ENCODE results near the gene GALNT13. TPM values are rescaled to one million over a fixed set of nuclear protein-coding genes. Genes with fewer than 3 reads are reported as not detected.

GALNT13 gene
- total RNA-seq, 4 donors from 2014 or later, result 2.1 to 18.3 (median 13.3) TPM

DNA sequence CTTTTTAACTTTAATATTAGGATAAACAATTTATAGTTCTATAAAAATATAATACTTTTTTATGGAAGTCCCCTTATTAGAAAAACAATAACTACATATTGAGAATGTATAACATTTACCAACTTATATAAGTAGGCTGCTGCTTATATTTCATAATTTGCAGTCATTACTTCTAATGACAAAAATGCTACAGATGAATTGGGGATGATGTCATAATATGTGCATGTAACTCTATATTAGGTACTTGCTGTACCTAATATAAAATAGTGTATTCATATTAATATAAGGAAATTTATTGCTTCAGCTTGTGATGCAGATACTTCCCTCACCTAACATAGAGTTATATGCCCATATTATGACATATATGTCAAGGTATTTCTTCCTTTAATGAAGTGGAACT lies 100.7 kb downstream of the GALNT13 start:
- TF ChIP-seq, protein P1, sequence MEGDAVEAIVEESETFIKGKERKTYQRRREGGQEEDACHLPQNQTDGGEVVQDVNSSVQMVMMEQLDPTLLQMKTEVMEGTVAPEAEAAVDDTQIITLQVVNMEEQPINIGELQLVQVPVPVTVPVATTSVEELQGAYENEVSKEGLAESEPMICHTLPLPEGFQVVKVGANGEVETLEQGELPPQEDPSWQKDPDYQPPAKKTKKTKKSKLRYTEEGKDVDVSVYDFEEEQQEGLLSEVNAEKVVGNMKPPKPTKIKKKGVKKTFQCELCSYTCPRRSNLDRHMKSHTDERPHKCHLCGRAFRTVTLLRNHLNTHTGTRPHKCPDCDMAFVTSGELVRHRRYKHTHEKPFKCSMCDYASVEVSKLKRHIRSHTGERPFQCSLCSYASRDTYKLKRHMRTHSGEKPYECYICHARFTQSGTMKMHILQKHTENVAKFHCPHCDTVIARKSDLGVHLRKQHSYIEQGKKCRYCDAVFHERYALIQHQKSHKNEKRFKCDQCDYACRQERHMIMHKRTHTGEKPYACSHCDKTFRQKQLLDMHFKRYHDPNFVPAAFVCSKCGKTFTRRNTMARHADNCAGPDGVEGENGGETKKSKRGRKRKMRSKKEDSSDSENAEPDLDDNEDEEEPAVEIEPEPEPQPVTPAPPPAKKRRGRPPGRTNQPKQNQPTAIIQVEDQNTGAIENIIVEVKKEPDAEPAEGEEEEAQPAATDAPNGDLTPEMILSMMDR (IDR thresholded peaks at IDR 0.05; ENCODE audit: low read depth), result no peak

DNA sequence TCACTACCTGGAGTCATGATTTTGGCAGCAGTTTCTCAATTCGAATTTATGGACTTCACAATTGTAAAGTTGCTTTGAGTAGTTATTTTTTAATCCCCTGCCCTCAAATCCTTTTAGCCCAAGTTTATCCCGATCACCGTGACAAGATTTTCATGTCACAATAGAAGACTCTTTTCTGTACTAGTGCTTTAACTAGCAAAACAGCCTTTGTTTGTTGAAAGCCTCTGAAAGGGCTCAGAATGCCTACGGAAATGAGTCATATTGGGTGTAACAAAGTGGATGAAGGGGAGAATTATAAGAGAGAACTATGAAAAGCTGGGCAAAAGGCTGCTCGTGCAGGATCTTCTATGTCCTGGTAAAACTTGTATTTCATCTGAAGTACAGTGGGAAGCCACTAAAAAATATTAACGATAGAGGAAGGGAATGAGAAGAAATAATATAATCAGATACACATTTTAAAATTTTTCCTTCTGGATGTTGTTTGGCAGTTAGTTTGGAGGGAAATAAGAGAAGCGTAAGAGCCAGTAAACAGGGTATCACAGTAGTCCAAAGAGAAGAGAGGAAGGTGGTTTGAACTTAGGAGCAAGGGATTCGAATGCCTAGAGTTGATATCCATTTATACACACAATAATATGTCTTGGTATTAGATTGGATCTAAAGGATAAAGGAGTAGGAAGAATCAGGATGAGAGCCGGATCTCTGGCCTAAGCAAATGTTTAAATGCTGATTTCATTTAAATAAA lies 114.9 kb downstream of the GALNT13 start:
- TF ChIP-seq, protein P1 (IDR thresholded peaks at IDR 0.05; ENCODE audit: low read depth), result no peak

DNA sequence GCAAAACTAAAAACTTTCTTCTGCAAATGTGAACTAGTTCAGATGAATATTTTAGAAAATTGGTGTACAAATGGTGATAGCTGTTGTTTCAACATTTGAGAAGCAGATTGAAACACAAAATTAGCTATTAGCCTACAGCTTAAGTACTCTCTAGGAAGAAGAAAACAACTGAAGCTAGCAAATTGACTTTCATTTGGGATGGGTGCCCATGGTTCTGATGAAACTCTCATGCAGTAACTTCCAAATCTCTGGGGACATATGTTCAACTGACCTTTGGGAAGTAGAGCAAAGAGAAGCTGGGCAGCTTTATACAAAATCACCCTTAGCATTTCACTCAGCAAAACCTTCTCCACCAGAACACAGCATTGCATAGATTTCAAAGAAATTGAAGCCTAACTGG lies 119.0 kb downstream of the GALNT13 start:
- TF ChIP-seq, protein P1 (IDR thresholded peaks at IDR 0.05; ENCODE audit: low read depth), result no peak

DNA sequence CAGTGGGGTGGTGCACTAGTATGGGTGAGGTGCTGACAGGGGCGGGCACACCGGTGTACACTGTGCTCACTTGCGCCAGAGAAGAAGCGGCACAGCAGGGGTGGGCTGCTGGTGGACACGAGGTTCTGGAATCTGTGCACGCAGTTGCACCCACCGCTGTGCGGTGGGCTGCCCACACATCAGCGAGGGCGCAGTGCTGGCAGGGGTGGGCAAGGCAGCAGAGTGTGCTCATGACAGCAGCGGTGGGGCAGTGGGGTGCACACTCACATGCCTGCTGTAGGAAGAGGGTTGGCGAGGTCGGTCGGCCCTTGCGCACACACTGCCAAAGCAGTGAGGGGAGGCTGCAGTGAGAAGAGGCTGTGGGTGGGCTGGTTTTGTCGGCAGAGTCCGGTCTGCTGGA lies 141.8 kb downstream of the GALNT13 start:
- TF ChIP-seq, protein P1 (IDR thresholded peaks at IDR 0.05; ENCODE audit: low read depth), result no peak

DNA sequence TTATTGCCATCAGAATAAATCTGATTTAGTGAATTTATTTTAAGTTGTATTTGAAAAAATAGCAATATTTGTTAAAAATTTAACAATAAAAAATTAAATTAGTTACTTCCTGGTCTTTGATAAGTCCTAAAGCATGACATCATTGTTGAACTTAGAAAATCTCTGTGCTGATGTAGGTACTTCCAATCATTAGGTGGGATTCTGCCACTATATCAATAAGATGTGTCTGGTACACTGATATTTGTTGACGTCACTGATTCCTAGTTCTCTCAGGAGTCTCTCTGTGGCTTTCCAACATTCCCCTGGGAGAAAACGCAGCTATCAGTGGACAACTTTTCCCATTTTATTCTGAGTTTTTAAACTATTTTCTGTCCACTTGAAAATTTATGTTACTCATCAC lies 143.5 kb downstream of the GALNT13 start:
- TF ChIP-seq, protein P1 (IDR thresholded peaks at IDR 0.05; ENCODE audit: low read depth), result no peak

DNA sequence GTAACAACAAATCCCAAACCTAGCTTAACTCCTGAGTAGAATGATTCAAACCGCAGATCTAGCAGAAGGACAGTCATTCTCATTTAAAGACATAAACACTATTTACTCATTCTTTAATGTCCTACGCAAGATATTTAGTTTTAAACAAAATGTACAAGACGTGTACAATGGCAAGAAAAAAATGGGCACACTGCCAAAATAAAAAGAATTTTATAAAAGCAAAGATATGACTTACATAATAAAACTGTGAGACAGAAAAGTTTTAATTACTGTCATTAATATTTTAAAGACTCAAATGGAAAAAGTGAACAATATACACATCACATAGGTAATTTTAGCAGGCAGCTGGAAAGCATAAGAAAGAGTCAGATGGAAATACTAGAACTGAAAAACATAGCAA lies 157.8 kb downstream of the GALNT13 start:
- TF ChIP-seq, protein P1 (IDR thresholded peaks at IDR 0.05; ENCODE audit: low read depth), result no peak

DNA sequence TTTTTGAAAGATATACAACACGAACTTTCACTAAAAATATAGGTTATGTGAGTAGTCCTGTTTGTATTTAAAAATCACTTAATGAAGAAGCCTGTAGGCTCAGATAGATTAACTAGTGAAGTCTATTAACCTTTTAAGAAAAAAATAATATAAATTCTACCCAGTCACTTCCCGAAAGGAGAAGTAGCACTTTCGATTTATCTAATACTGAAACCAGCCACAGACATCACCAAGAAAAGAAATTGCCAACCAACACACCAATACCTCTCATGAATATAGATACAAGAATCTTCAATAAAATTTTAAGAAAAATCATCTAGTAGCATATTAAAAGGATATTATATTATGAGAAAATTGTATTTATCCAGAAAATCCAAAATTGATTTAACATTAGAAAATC lies 160.5 kb downstream of the GALNT13 start:
- TF ChIP-seq, protein P1 (IDR thresholded peaks at IDR 0.05; ENCODE audit: low read depth), result no peak

All from subcutaneous adipose tissue (tissue), 4 donors.